22Rv1 (cell line): ENCODE data around the gene DGKB.

ENCODE experiments used
- ZFX ChIP-seq: fragments of 450-650 bp; IDR thresholded peaks from 2 replicates; pipeline ENCODE4 v1.6.1; 2017; ENCODE audit warnings: antibody characterized with exemption, borderline replicate concordance
- TF ChIP-seq, protein P1 (sequence below): fragments of 450-650 bp; IDR thresholded peaks from 2 replicates; pipeline ENCODE4 v1.5.1; 2017; ENCODE audit warnings: mild to moderate bottlenecking

DNA sequence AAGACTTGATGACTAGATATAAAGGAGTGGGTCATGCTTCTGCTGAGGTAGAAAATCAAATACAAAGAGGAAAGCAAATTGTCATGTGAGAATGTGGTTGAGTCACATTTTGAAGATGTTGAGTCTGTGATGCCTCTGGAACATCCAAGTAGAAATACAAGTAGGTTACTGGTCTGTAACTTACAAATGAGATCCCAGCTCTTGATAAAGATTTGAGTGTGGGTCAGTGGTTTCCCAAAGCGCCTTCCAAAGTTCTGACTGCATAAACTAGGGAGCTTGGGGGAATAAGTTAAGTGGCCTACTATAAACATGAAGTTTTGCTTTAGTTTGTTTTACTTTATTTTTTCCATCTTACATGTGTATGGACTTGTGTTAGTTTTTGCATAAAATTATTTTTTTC, 768.8 kb downstream of the DGKB start:
- TF ChIP-seq, protein P1, sequence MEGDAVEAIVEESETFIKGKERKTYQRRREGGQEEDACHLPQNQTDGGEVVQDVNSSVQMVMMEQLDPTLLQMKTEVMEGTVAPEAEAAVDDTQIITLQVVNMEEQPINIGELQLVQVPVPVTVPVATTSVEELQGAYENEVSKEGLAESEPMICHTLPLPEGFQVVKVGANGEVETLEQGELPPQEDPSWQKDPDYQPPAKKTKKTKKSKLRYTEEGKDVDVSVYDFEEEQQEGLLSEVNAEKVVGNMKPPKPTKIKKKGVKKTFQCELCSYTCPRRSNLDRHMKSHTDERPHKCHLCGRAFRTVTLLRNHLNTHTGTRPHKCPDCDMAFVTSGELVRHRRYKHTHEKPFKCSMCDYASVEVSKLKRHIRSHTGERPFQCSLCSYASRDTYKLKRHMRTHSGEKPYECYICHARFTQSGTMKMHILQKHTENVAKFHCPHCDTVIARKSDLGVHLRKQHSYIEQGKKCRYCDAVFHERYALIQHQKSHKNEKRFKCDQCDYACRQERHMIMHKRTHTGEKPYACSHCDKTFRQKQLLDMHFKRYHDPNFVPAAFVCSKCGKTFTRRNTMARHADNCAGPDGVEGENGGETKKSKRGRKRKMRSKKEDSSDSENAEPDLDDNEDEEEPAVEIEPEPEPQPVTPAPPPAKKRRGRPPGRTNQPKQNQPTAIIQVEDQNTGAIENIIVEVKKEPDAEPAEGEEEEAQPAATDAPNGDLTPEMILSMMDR = no peak
- TF ChIP-seq ZFX = no peak
